ENCODE measurements around the gene BCKDHB.
"Not testable (repeated sequence)": the region's sequence is repeated elsewhere in the genome, so short reads cannot be mapped to it uniquely, and the experiment has no call there.

BCKDHB gene

GRCh38 chr6:80106418-80107235, at the start of gene BCKDHB:
Gene BCKDHB (plus strand): TSS chr6:80106671. CDS start chr6:80106694, 23 bp downstream.
- intact Hi-C loops (cut with DNase I; ENCODE audit: low total_unique reads) = loop anchor here (10.0 kb wide), 1 partner anchor 1648 kb away; the partner anchor contains the start of gene TENT5A
- H3K27ac ChIP-seq = peak within 1 kb of the TSS; percentile 88 to 98
- DNase-seq = peak; percentile 99 to 100

GRCh38 chr6:80060774-80061173, 45.7 kb upstream of the BCKDHB start:
- DNase-seq = no peak
- H3K9me3 ChIP-seq = no peaks in the 10 kb centered on the region
- no peaks in the 10 kb centered on the region for H3K4me1 ChIP-seq
- no peak overlapping the region for H3K27ac ChIP-seq
- intact Hi-C loops (cut with DNase I; ENCODE audit: low total_unique reads) = no loop called here
- H3K4me3 ChIP-seq = no peak overlapping the region
- no peak for TF ChIP-seq CTCF (IDR thresholded peaks at IDR 0.05)
- no peaks in the 10 kb centered on the region for H3K36me3 ChIP-seq
- no peaks in the 10 kb centered on the region for H3K27me3 ChIP-seq

More at GRCh38 chr6:80106418-80107235, at the start of gene BCKDHB:
- no peak for TF ChIP-seq CTCF (IDR thresholded peaks at IDR 0.05)
- no peaks in the 10 kb centered on the region for H3K9me3 ChIP-seq
- H3K4me1 ChIP-seq = peaks cover 0 to 14% (median 6%) of the 10 kb centered on the region in 4 donors
- H3K36me3 ChIP-seq = no peaks in the 10 kb centered on the region
- H3K27me3 ChIP-seq = no peaks in the 10 kb centered on the region
- H3K4me3 ChIP-seq = peak within 1 kb of the TSS; percentile 73 to 94

GRCh38 chr6:80068146-80068545, 38.3 kb upstream of the BCKDHB start:
- H3K4me3 ChIP-seq; H3K27me3 ChIP-seq; H3K27ac ChIP-seq; H3K36me3 ChIP-seq; H3K9me3 ChIP-seq; H3K4me1 ChIP-seq; DNase-seq; intact Hi-C loops (cut with DNase I; ENCODE audit: low total_unique reads): not testable (repeated sequence)

GRCh38 chr6:80070431-80070830, 36.0 kb upstream of the BCKDHB start:
- H3K4me3 ChIP-seq = not testable (repeated sequence)

GRCh38 chr6:80077067-80077466, 29.4 kb upstream of the BCKDHB start:
- DNase-seq = no peak

More at GRCh38 chr6:80070431-80070830, 36.0 kb upstream of the BCKDHB start:
- H3K4me1 ChIP-seq; H3K27me3 ChIP-seq; H3K36me3 ChIP-seq; H3K27ac ChIP-seq; intact Hi-C loops (cut with DNase I; ENCODE audit: low total_unique reads); DNase-seq: not testable (repeated sequence)
- H3K9me3 ChIP-seq = peaks cover 0 to 19% (median 0%) of the 10 kb centered on the region in 3 donors

GRCh38 chr6:80088637-80089036, 17.8 kb upstream of the BCKDHB start:
- no peak overlapping the region for H3K27ac ChIP-seq
- no peak for DNase-seq
- intact Hi-C loops (cut with DNase I; ENCODE audit: low total_unique reads) = loop anchor here (10.0 kb wide), 1 partner anchor 144 kb away; the partner anchor contains the start of gene ELOVL4
- H3K9me3 ChIP-seq = no peaks in the 10 kb centered on the region
- no peak for TF ChIP-seq CTCF (IDR thresholded peaks at IDR 0.05)
- no peak overlapping the region for H3K4me3 ChIP-seq
- H3K4me1 ChIP-seq = no peaks in the 10 kb centered on the region
- H3K27me3 ChIP-seq = no peaks in the 10 kb centered on the region
- no peaks in the 10 kb centered on the region for H3K36me3 ChIP-seq

More at GRCh38 chr6:80077067-80077466, 29.4 kb upstream of the BCKDHB start:
- H3K9me3 ChIP-seq = peaks cover 0 to 19% (median 0%) of the 10 kb centered on the region in 3 donors
- no peaks in the 10 kb centered on the region for H3K27me3 ChIP-seq
- intact Hi-C loops (cut with DNase I; ENCODE audit: low total_unique reads) = no loop called here
- no peak for TF ChIP-seq CTCF (IDR thresholded peaks at IDR 0.05)
- no peaks in the 10 kb centered on the region for H3K4me1 ChIP-seq
- H3K36me3 ChIP-seq = no peaks in the 10 kb centered on the region
- H3K27ac ChIP-seq = no peak overlapping the region
- H3K4me3 ChIP-seq = no peak overlapping the region

Data from tibial artery (tissue), 4 donors.